ENCODE measurements around the gene ZNF511.

The ZNF511 gene

GRCh38 chr10:133294189-133294588 is 14.5 kb upstream of the ZNF511 start:
- TF ChIP-seq MAX (IDR thresholded peaks at IDR 0.05) (no peak), TEAD4 (IDR thresholded peaks at IDR 0.05) (no peak), CEBPB (IDR thresholded peaks at IDR 0.05) (no peak), RAD21 (IDR thresholded peaks at IDR 0.05; ENCODE audit: low read depth) (no peak), TAF1 (IDR thresholded peaks at IDR 0.05; ENCODE audit: low read depth) (no peak), EP300 (IDR thresholded peaks at IDR 0.05; ENCODE audit: borderline replicate concordance) (no peak), FOXM1 (IDR thresholded peaks at IDR 0.05; ENCODE audit: borderline replicate concordance, low read depth) (no peak), TCF12 (IDR thresholded peaks at IDR 0.05; ENCODE audit: low read depth) (no peak), USF1 (IDR thresholded peaks at IDR 0.05) (no peak), NFIC (IDR thresholded peaks at IDR 0.05) (no peak), EGR1 (IDR thresholded peaks at IDR 0.05) (no peak), REST (IDR thresholded peaks at IDR 0.05; ENCODE audit: low read depth) (no peak), CREB1 (IDR thresholded peaks at IDR 0.05; ENCODE audit: low read depth) (no peak), YY1 (IDR thresholded peaks at IDR 0.05; ENCODE audit: low read depth) (no peak), ZBTB7A (IDR thresholded peaks at IDR 0.05; ENCODE audit: low read depth) (no peak)

- TF ChIP-seq EGR1 (IDR thresholded peaks at IDR 0.05) (no peak), TEAD4 (IDR thresholded peaks at IDR 0.05) (no peak), USF1 (IDR thresholded peaks at IDR 0.05) (no peak), NFIC (IDR thresholded peaks at IDR 0.05) (no peak), RAD21 (IDR thresholded peaks at IDR 0.05; ENCODE audit: low read depth) (no peak), CREB1 (IDR thresholded peaks at IDR 0.05; ENCODE audit: low read depth) (no peak), TAF1 (IDR thresholded peaks at IDR 0.05; ENCODE audit: low read depth) (no peak), REST (IDR thresholded peaks at IDR 0.05; ENCODE audit: low read depth) (no peak), YY1 (IDR thresholded peaks at IDR 0.05; ENCODE audit: low read depth) (no peak), CEBPB (IDR thresholded peaks at IDR 0.05) (no peak), ZBTB7A (IDR thresholded peaks at IDR 0.05; ENCODE audit: low read depth) (no peak), FOXM1 (IDR thresholded peaks at IDR 0.05; ENCODE audit: borderline replicate concordance, low read depth) (no peak), TCF12 (IDR thresholded peaks at IDR 0.05; ENCODE audit: low read depth) (no peak), MAX (IDR thresholded peaks at IDR 0.05) (no peak), EP300 (IDR thresholded peaks at IDR 0.05; ENCODE audit: borderline replicate concordance) (no peak)
Observed at GRCh38 chr10:133295426-133296320, 13.0 kb upstream of the ZNF511 start.

- TF ChIP-seq YY1 (IDR thresholded peaks at IDR 0.05; ENCODE audit: low read depth) (no peak), NFIC (IDR thresholded peaks at IDR 0.05) (no peak), FOXM1 (IDR thresholded peaks at IDR 0.05; ENCODE audit: borderline replicate concordance, low read depth) (no peak), TEAD4 (IDR thresholded peaks at IDR 0.05) (no peak), CREB1 (IDR thresholded peaks at IDR 0.05; ENCODE audit: low read depth) (no peak), CEBPB (IDR thresholded peaks at IDR 0.05) (no peak), MAX (IDR thresholded peaks at IDR 0.05) (no peak), EGR1 (IDR thresholded peaks at IDR 0.05) (no peak), TAF1 (IDR thresholded peaks at IDR 0.05; ENCODE audit: low read depth) (no peak), EP300 (IDR thresholded peaks at IDR 0.05; ENCODE audit: borderline replicate concordance) (no peak), REST (IDR thresholded peaks at IDR 0.05; ENCODE audit: low read depth) (no peak), ZBTB7A (IDR thresholded peaks at IDR 0.05; ENCODE audit: low read depth) (no peak)
Observed at GRCh38 chr10:133297504-133297903, 11.2 kb upstream of the ZNF511 start.
